Measurements from ENCODE around the gene SLCO3A1.
"Not testable (repeated sequence)": the region's sequence is repeated elsewhere in the genome, so short reads cannot be mapped to it uniquely, and the experiment has no call there.

SLCO3A1 gene

DNA sequence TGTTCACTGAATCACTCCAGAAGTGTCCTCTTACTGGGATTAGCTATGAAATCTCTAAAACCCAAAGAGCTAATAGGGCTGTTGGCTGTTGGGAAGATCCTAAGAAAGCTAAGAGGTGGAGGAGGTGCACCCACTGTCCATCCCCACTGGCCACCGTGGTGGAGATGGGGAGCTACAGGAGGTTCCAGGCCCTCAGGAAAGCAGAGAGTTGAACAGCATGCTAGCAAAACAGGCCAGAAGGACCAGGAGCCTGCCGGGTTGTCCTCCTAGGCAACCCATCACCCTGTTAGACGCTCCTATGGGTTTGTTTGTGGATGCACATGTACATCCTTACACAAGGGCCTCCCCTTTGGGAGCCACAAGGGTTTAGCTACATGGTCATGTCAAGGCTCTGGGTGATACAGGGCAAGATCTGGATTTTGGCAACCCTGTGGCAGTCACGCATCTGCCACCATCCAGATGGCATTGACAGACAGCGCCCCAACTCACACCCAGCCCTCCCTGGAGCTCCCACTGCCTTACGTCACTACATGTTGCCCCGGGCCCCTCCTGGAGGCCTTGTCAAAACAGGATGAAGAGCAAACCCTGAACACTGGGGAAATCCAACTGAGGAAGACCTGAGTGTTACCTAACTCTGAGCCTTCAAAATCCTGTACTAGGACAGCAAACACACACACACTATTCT, 208.1 kb downstream of the SLCO3A1 start:
- H3K4me3 ChIP-seq (ENCODE audit: low read depth, low read length): no peak overlapping the region

DNA sequence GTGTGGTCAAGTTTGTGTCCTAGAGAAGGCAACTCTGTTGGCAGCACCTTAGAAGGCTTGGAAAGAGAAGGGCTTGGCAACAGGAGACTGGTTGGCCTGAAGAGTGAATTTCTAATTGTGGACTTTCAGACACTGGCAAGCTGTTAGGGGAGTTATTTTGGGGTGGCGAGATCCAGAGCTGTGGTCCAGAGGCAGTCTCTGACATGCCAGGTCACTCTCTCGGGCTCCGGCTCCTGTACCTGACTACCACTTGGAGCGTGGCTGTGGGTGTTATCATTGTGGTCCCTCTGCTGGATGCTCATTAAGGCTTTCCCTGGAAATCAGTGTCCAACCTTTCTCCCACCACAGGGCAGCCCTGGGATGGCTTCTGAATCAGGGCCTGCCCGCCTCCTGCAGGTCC, 209.0 kb downstream of the SLCO3A1 start:
- H3K4me3 ChIP-seq (ENCODE audit: low read depth, low read length): no peak overlapping the region

DNA sequence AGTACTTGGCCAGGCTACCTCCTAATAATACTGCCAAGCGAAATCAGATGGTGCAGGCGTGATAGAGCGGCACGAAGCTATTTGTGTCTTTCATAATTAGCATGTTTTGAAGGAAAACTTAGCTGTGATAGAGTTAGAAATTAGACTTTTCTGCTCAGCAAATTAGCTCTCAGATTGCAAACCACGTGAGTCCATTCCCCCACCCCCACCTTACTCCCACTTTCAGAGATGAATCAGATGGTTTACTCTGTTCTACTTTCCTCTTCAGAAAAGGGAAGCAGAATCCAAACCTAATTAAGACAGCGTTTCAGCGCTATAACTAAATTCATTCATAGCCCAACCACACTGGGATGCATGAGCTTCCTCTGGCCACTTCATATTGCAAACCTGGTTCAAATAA, 214.6 kb downstream of the SLCO3A1 start:
- no peak overlapping the region for H3K4me3 ChIP-seq (ENCODE audit: low read depth, low read length)

DNA sequence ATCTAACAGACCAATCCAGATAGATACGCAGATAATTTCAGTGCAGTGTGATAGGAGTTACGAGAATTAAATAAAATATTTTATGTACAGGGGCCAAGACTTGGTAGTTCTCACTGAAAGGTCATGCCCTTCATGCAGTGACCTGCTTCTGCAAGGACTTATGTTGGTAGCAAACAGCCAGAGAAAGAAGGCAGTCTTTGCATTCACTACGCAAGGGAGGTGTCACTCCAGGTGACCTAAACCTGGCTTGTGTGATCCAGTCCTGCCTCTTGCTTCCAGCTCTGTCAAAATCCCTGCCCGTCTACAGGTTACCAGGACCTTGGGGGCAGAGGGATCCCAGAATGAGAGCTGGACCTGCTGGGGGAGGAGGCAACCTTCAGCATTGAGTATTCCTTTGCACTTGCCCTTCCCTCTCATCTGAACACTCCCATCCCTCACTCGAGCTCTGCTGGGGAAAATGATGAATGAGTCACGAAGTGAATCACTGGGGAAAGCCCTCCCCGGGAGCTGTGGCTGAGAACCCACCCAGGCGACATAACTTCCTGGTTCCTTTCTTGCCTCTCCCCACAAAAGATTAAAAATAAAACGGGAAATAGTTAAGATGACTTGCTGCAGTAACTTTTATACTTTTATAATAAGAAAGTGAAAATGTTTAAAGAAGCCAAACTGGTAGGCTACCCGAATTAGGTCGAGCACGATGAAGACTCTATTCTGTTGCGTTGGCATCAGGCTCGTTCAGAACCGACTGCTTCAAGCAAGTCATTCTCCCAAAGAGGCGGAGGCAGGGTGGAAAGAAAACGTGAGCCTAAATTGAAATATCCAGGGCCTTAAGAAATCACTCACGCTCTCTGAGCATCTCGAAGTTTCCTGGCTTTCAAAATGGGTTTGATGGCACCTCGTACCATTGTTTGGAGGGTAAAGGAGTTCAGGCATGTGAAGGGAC, 216.1 kb downstream of the SLCO3A1 start:
- H3K4me3 ChIP-seq (ENCODE audit: low read depth, low read length): no peak overlapping the region

DNA sequence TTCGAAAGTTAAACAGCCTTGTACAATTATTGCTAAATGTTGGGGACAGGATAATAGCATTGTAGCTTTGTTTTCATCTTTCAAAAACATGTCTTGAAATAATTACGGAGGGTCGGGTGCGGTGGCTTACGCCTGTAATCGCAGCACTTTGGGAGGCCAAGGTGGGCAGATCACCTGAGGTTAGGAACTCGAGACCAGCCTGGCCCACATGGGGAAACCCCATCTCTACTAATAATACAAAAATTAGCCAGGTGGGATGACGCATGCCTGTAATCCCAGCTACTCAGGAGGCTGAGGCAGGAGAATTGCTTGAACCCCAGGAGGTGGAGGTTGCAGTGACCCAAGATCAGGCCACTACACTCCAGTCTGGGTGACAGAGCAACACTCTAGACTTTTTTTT, 216.7 kb downstream of the SLCO3A1 start:
- not testable (repeated sequence) for H3K4me3 ChIP-seq (ENCODE audit: low read depth, low read length)

DNA sequence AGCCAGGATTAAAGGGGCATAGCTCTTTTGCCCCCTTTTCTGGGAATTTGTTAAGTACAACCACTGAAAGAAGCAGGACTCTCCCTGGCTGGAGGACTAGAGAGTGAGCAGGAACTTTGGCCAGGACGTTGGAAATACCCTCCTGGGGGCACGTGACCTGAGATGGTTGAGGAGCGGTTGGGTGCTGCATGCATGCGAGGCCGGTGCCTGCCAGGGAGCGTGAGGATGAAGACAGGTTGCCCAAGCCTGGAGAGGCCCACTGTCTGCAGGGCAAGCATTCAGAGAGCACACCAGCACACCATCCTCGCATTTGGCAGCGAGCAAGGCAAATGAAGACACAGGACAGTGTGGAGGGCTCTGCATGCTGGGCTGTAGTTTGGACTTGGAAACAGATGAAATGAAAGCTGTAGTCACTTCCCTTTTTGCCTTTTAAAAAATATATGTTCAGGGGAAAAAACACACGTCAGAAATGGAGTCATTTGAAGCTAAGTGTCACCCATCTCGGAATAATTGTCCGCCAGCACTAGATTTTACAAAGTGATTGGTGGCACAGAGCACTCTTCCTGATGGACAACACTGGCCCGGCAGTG, 217.6 kb downstream of the SLCO3A1 start:
- no peak overlapping the region for H3K4me3 ChIP-seq (ENCODE audit: low read depth, low read length)

DNA sequence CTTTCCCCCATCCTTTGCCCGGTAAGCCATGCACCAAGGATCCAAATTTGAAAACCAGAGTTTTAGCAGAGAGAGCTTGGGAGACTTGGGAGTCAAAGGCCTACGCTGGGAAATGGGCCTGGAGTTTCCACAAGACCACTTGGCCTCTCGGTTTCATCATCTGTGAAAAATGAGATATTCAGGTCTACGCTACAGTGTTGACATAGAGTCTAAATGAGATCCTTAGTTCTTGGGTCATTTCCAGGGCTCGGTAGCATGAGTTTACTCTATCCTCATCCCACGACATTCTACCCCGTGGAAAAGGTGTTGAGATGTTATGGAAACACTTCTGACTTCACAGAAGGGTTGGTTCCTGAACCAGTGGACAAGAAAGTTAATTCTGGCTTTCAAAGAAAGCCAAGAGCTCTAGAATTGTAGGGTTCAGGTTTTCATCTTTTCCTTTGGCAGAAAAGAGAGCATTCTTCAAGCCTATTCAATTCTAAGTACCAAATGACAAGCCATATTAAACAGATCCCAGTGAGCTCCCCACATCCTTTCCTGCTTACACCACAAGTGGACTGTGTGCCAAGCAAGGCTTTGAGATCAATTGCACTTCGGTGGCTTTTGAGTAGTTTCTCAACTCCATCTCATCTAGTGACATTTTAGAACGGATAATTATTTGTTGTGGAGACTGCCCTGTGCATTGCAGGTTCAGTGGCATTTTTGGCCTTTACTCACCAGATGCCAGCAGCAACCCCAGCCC, 219.7 kb downstream of the SLCO3A1 start:
- H3K4me3 ChIP-seq (ENCODE audit: low read depth, low read length): no peak overlapping the region

DNA sequence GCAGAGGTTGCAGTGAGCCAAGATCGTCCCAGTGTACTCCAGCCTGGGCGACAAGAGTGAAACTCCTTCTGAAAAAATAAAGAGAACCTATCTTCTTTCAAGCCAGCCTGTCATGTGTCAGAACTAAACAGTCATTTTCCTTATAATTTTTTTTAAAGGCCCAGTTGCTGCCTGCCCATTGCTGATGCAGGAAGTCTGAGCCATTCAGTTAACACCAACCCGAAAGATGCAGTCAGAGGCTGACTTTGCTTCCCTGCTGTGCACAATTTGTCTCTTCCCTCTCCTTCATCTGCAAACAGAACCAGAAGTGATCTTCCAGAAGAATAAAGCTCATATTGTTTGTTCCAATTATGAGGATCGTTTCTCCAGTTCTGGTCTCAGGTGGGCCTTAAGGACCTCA, 220.6 kb downstream of the SLCO3A1 start:
- no peak overlapping the region for H3K4me3 ChIP-seq (ENCODE audit: low read depth, low read length)

DNA sequence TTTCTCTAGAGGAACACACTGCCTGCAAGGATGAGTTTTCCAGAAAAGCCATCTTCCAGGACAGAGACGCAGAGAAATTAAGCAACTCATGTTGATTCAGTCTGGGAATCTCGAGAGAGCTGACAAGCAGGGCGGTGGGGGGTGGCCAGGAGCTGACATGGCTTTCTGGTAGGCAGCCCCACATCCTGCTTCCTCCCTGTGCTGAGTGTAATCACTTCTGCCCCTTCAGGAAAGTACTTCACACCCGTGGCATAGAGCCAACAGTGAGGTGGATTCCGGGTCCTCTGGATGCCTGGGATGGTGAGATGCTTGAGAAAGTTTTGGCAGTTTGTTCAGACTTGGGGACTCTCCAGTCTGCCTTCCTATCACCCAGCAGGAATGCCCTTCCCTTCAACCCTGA, 221.1 kb downstream of the SLCO3A1 start:
- no peak overlapping the region for H3K4me3 ChIP-seq (ENCODE audit: low read depth, low read length)

DNA sequence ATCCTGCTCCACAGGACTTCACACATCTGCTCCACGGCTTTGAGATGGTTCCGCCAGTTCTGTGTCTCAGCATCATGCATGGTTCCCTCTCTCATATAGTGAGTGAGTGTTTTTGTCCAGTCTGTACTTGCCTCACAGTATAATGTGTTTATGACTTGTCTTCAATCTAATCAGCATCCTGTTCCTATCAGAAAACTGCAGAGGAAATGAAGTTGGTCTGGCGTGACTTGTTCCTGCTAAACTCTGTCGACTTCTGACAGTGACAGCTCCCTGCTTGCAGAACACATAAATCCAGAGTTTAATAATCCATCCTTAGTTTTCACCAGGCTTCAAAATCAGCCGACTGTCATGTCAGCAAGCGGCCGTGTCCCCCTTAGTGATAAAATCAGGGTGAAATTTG, 222.3 kb downstream of the SLCO3A1 start:
- H3K4me3 ChIP-seq (ENCODE audit: low read depth, low read length): no peak overlapping the region

DNA sequence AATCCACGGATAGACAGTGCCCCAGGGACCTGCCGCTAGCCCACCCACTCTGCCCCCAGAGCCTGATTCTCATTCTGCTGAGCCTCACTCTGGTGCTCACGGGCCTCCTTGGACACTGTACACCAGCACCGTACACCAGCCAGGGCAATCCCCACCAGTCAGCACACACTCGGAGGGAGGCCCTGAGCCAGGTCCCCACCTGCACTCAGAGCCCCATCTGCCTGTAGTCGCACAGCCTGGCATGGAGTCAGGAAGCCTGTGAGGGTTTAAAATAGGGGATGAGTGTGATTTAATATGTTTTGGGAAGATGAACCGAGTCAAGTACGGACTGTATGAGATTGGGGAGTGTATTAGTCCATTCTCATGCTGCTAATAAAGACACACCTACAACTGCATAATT, 223.0 kb downstream of the SLCO3A1 start:
- no peak overlapping the region for H3K4me3 ChIP-seq (ENCODE audit: low read depth, low read length)

DNA sequence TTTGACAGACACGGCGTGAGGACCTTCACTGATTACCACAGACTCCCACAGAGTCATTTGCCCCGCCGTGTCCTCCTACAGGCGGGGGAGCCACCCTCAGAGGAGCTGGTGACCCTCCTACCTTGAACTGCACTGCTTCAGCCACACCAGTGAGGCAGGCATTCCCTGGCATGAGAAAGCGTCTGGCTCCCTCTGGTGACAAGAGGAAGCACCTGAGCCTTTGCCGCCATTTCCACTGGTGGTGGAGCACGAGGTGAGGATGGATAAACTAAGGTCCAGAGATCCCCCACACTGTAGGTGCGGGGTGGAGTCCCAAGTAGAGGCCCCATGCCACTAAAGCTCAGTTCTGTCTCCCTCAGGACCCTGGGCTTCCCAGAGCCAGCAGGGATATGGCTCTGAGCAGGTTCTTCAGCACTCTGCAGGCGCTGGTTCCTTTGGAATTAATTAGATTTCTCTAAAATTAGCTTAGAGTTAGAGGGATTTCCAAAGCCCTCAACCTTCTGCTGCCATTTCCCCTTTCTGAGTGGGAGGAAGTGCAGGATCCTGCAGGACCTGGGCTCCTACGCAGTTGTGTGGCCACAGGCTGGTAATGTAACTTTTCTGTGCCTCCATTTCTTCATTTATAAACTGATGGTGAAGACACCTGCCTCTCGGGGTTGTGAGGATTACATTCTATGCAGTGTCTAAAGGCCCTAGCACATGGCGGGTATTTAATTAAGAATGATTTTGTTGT, 224.0 kb downstream of the SLCO3A1 start:
- no peak overlapping the region for H3K4me3 ChIP-seq (ENCODE audit: low read depth, low read length)

DNA sequence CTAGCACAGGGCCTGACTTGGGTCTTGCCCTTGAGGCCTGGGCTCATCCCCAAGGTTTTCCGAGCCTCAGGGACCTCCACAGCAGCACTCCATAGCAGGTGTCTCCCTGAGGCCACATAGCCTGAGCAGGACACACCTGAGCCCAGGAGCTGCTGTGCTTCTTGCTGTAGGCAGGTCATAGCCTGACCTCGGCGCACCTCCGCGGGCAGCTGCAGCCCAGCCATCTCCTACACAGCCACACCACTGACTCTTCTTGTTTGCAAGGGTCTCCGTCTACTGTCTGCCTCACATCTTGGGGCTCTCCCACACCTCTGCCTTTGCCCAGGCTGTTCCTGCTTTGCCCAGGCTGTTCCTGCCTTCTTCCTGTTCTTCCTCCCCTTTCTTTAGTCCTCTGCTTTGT, 224.8 kb downstream of the SLCO3A1 start:
- H3K4me3 ChIP-seq (ENCODE audit: low read depth, low read length): no peak overlapping the region

DNA sequence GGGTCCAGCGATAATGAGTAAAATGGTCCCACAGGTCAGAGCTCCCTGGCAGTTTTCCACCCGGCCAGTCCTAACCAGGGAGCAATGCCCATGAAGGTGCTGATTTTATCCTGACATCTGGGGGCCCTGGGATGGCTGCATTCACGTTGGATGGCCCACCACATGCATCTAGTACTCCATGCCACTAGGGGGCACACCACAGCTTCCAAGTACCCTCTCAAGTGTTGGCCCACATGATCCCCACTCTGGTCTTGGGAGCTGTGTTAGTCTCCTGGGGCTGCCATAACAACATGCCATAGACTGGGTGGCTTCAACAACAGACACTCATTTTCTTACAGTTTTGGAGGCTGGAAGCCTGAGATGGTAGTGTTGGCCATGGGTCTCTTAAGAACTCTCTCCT, 225.5 kb downstream of the SLCO3A1 start:
- no peak overlapping the region for H3K4me3 ChIP-seq (ENCODE audit: low read depth, low read length)

DNA sequence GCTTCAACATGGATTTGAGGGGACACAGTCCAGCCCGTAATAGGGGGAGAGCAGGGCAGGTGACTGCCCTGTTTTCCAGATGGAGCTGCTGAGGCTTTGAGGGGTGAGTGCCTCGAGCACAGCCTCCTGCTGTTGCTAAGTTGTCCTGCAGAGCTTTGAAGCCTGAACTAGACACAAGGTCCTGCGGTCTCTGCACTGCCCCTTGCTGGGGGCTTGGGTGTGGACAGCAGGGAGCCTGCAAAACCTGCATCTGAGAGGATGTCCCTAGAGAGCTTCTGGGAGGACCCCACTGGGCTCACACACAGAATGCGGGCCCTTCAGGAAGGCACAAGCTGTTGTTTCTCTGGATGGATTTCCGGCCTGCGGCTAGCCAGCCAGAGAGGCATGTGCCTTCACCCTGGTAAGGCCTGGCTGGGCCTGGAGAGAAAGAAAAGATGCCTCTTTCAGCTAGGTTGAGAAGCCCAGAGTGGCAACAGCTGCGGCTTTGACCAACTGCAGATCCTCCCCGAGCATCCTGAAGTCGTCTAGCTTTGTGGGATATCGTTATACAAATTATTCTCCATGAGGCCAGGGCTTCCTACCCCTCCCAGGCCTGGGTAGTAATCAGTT, 226.2 kb downstream of the SLCO3A1 start:
- no peak overlapping the region for H3K4me3 ChIP-seq (ENCODE audit: low read depth, low read length)

DNA sequence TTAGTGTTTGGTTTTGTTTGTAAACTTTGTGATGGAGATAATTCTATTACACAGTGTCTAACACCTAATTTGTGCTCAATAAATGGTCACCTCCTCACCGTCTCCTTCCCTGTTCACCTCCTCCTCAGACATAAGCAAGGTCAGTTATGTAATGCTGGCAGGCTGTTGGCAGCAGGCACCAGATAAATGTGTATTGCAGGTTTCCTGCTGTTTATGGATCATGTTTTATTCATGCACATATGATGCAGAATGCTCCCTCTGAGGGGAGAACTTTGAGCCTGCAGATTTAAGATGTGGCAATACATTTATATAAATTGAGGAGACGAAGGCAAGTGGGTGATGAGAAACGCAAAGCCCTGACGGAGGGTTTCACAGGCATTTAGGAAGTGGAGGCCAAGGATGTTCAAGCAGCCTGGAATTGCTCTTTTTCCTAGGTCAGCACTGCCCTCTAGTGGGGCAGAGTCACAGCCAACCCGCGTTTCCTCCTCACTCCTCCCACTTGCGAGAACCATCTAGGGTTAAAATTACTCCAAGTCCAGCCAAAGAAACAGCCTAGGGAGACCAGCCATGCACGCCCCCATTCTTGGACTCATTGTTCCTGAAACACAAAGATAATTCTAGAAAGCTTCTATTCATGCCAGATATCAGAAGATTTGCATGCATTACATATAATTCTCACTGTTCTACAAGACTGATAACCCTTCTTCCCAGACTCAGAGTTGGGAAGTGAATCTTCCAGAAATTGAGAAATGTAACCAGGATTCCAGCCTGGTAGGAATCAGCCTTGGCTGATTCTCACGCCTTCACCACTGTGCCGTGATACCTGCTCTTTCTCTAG, 228.7 kb downstream of the SLCO3A1 start:
- no peak overlapping the region for H3K4me3 ChIP-seq (ENCODE audit: low read depth, low read length)

DNA sequence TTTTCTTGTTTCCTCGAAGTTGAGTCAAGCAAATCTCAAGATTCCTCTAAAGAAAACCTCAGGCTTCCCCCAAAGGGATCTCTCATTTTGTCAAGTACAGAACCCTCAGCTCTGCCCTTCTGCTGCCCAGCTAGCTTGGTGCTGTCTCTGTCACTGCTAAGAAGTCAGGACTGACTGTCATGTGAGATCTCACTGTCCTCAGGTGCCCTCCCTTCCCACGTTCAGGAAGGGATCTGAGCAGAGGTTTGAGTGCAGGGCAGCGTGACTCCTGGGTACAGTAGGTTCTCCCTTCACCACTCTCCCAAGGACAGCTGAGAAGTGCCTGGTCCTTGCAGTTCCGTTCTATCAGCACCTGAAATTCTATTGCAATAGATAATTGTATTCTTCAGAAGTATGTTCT, 229.7 kb downstream of the SLCO3A1 start:
- no peak overlapping the region for H3K4me3 ChIP-seq (ENCODE audit: low read depth, low read length)

DNA sequence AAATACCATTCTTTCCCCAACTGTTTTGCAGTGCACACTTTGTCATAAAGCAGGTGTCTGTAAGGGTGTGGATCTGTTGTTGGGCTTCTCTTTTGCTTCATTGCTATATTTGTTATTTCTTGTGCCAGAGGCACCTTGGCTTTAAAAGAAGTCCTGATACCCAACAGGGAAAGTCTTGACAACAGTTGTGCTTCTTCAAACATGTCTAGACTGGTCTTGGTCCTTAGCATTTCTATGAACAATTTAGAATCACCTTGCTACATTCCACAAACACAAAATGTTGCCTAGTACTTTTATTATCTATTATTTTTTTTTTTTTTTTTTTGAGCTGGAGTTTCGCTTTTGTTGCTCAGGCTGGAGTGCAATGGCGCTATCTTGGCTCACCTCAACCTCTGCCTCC, 233.7 kb downstream of the SLCO3A1 start:
- H3K4me3 ChIP-seq (ENCODE audit: low read depth, low read length): no peak overlapping the region

DNA sequence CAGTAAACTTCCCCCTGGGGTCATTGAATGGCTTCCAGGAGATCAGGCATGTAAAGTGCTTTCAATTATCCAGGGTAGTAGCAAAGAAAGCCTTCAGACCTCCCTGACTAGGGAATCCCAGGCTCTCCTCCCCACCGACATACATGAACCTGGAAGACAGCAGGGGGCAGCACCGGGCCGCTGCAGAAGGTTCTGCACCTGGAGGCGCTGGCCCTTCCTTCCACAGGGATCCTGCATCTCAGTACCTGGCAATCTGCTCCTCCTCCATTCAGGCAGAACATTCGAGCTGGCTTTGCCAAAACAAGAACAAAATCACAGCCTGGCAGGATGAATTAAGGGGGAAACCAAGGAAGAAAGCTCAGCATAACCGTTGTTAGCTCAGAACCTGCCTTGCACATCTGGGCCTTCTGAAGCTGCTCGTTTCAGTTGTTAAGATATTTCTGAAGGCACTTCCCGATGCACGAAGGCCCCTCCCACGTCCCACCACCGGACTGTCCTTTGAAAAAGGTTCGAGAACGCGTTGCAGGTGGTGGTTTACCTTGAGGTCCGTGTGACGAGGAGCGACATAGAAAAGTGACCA, 237.7 kb downstream of the SLCO3A1 start:
- no peak overlapping the region for H3K4me3 ChIP-seq (ENCODE audit: low read depth, low read length)
